H1 (cell line): ENCODE data around the gene ILKAP. TPM values are rescaled to one million over a fixed set of nuclear protein-coding genes. Genes with fewer than 3 reads are reported as not detected.

Experiments
- FOSL1 ChIP-seq: IDR thresholded peaks from 2 replicates; pipeline ENCODE4 v1.6.1; 2011; ENCODE audit warnings: mild to moderate bottlenecking, low read depth, low read length, moderate library complexity; ENCODE audit not compliant: insufficient read depth
- POLR2A ChIP-seq, 2 experiments: IDR thresholded peaks; 1 replicate in 1 of 2; 2 replicates in 1 of 2; pipeline ENCODE4 v1.6.1; 2011; ENCODE audit warnings: low read depth in 2 of 2, low read length in 2 of 2, mild to moderate bottlenecking in 2 of 2; ENCODE audit errors: control extremely low read depth in 1 of 2
- RFX5 ChIP-seq: IDR thresholded peaks from 2 replicates; pipeline ENCODE4 v1.6.1; 2011; ENCODE audit warnings: low read depth, low read length, improper control_type of control experiment, borderline replicate concordance
- SAP30 ChIP-seq: fragments of 300-600 bp; sonication (generic); IDR thresholded peaks from 2 replicates; pipeline ENCODE4 v1.7.1; 2012; ENCODE audit warnings: low read length, moderate library complexity, mild to moderate bottlenecking, inconsistent platforms; ENCODE audit not compliant: insufficient read depth, insufficient replicate concordance
- polyA plus RNA-seq, 7 experiments: library from polyadenylated mRNA; depleted of rRNA in 3 of 7; stranded (reverse) in 5 of 7; unstranded in 2 of 7; fragments of >200 nt in 5 of 7; fragments of 200-250 nt in 2 of 7; gene quantifications; 1 replicate in 5 of 7; 2 replicates in 1 of 7; 4 replicates in 1 of 7; pipeline versions ENCODE4 v1.2.1 to v1.2.3, GENCODE V29; 2011 to 2013; ENCODE audit warnings: missing spikeins in 2 of 7, mixed read lengths in 2 of 7
- total RNA-seq: library from RNA; stranded (reverse); fragmentation: NEBNext Ultra II Directional; extraction: Animal tissue kit (Norgen Biotek cat#: 25700); gene quantifications from 2 replicates; pipeline ENCODE4 v1.2.1, GENCODE V29; 2021
- TF ChIP-seq, protein P1 (sequence below): fragments of 300-600 bp; sonication (generic); IDR thresholded peaks from 2 replicates; pipeline ENCODE4 v1.7.1; 2012; ENCODE audit warnings: low read length, moderate library complexity, mild to moderate bottlenecking, inconsistent platforms; ENCODE audit not compliant: insufficient replicate concordance

Gene ILKAP
- total and polyA plus RNA-seq, 2 of the 8 experiments (the other 6 are each of a cell fraction or from before 2014, with no cell fraction given): 23.5 to 33.8 TPM

DNA sequence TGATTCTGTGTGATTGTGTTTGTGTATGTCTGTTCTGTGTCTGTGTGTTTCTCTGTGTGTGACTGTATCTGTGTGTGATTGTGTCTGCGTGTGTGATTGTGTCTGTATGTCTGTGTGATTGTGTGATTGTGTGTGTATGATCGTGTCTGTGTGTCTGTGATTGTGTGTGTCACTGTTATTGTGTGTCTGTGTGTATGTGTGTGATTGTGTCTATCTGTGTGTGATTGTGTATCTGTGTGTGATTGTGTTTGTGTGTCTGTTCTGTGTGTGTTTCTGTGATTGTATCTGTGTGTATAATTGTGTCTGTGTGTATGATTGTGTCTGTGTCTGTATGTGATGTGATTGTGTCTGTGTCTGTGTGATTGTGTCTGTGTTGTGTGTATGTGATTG, 76.7 kb downstream of the ILKAP start (continued):
- TF ChIP-seq, protein P1, sequence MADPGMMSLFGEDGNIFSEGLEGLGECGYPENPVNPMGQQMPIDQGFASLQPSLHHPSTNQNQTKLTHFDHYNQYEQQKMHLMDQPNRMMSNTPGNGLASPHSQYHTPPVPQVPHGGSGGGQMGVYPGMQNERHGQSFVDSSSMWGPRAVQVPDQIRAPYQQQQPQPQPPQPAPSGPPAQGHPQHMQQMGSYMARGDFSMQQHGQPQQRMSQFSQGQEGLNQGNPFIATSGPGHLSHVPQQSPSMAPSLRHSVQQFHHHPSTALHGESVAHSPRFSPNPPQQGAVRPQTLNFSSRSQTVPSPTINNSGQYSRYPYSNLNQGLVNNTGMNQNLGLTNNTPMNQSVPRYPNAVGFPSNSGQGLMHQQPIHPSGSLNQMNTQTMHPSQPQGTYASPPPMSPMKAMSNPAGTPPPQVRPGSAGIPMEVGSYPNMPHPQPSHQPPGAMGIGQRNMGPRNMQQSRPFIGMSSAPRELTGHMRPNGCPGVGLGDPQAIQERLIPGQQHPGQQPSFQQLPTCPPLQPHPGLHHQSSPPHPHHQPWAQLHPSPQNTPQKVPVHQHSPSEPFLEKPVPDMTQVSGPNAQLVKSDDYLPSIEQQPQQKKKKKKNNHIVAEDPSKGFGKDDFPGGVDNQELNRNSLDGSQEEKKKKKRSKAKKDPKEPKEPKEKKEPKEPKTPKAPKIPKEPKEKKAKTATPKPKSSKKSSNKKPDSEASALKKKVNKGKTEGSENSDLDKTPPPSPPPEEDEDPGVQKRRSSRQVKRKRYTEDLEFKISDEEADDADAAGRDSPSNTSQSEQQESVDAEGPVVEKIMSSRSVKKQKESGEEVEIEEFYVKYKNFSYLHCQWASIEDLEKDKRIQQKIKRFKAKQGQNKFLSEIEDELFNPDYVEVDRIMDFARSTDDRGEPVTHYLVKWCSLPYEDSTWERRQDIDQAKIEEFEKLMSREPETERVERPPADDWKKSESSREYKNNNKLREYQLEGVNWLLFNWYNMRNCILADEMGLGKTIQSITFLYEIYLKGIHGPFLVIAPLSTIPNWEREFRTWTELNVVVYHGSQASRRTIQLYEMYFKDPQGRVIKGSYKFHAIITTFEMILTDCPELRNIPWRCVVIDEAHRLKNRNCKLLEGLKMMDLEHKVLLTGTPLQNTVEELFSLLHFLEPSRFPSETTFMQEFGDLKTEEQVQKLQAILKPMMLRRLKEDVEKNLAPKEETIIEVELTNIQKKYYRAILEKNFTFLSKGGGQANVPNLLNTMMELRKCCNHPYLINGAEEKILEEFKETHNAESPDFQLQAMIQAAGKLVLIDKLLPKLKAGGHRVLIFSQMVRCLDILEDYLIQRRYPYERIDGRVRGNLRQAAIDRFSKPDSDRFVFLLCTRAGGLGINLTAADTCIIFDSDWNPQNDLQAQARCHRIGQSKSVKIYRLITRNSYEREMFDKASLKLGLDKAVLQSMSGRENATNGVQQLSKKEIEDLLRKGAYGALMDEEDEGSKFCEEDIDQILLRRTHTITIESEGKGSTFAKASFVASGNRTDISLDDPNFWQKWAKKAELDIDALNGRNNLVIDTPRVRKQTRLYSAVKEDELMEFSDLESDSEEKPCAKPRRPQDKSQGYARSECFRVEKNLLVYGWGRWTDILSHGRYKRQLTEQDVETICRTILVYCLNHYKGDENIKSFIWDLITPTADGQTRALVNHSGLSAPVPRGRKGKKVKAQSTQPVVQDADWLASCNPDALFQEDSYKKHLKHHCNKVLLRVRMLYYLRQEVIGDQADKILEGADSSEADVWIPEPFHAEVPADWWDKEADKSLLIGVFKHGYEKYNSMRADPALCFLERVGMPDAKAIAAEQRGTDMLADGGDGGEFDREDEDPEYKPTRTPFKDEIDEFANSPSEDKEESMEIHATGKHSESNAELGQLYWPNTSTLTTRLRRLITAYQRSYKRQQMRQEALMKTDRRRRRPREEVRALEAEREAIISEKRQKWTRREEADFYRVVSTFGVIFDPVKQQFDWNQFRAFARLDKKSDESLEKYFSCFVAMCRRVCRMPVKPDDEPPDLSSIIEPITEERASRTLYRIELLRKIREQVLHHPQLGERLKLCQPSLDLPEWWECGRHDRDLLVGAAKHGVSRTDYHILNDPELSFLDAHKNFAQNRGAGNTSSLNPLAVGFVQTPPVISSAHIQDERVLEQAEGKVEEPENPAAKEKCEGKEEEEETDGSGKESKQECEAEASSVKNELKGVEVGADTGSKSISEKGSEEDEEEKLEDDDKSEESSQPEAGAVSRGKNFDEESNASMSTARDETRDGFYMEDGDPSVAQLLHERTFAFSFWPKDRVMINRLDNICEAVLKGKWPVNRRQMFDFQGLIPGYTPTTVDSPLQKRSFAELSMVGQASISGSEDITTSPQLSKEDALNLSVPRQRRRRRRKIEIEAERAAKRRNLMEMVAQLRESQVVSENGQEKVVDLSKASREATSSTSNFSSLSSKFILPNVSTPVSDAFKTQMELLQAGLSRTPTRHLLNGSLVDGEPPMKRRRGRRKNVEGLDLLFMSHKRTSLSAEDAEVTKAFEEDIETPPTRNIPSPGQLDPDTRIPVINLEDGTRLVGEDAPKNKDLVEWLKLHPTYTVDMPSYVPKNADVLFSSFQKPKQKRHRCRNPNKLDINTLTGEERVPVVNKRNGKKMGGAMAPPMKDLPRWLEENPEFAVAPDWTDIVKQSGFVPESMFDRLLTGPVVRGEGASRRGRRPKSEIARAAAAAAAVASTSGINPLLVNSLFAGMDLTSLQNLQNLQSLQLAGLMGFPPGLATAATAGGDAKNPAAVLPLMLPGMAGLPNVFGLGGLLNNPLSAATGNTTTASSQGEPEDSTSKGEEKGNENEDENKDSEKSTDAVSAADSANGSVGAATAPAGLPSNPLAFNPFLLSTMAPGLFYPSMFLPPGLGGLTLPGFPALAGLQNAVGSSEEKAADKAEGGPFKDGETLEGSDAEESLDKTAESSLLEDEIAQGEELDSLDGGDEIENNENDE: no peak
- TF ChIP-seq RFX5 (no peak), SAP30 (no peak), POLR2A (IDR thresholded peaks at IDR 0.05; ENCODE audit: control extremely low read depth in 1 of 2, low read depth in 2 of 2, low read length in 2 of 2) (no peak), FOSL1 (no peak)
